HG03159 (cell line): Measurements from ENCODE around the gene ATP5PF.
A peak's percentile ranks its signal among the peaks of the same experiment; 100 is the strongest.
"Not testable (repeated sequence)": the region's sequence is repeated elsewhere in the genome, so short reads cannot be mapped to it uniquely, and the experiment has no call there.

Source experiments
- ATAC-seq: cut with Tn5 transposase; IDR thresholded peaks from one replicate; pipeline ENCODE4 v1.9.1; 2021; ENCODE audit warnings: mild to moderate bottlenecking, moderate library complexity; ENCODE audit not compliant: unreplicated experiment

ATP5PF gene

GRCh38 chr21:25734904-25735645 lies at the start of gene ATP5PF, which contains the start of gene GABPA:
TSS of gene ATP5PF (minus strand) at chr21:25734904. CDS start at chr21:25729794, 5,110 bp downstream.
TSS of gene GABPA (plus strand) at chr21:25734972. CDS start at chr21:25741599, 6,627 bp downstream.
- peak; percentile 88 for ATAC-seq

GRCh38 chr21:25778126-25778875 lies 43.6 kb upstream of the ATP5PF start:
- not testable (repeated sequence) for ATAC-seq

- ATAC-seq = no peak
These were observed 41.7 kb upstream of the ATP5PF start for GRCh38 chr21:25776440-25776839.

GRCh38 chr21:25772686-25773085 lies 38.0 kb upstream of the ATP5PF start:
- no peak for ATAC-seq

GRCh38 chr21:25767921-25768320 lies 33.2 kb upstream of the ATP5PF start:
- ATAC-seq = no peak

- ATAC-seq = no peak
These were observed 29.4 kb upstream of the ATP5PF start for GRCh38 chr21:25764065-25764464.

GRCh38 chr21:25760677-25761076 lies 26.0 kb upstream of the ATP5PF start:
- ATAC-seq = no peak

- no peak for ATAC-seq
These were observed 25.4 kb upstream of the ATP5PF start for GRCh38 chr21:25760061-25760460.

GRCh38 chr21:25759573-25759972 lies 24.9 kb upstream of the ATP5PF start:
- no peak for ATAC-seq

- ATAC-seq = no peak
These were observed 22.8 kb upstream of the ATP5PF start for GRCh38 chr21:25757531-25757930.

GRCh38 chr21:25756190-25756932 lies 21.7 kb upstream of the ATP5PF start:
- no peak for ATAC-seq

GRCh38 chr21:25752416-25752815 lies 17.7 kb upstream of the ATP5PF start:
- ATAC-seq = no peak

- no peak for ATAC-seq
These were observed 15.4 kb upstream of the ATP5PF start for GRCh38 chr21:25750085-25750484.

GRCh38 chr21:25744854-25745253 lies 10.2 kb upstream of the ATP5PF start:
- no peak for ATAC-seq

- ATAC-seq = no peak
These were observed 8.2 kb upstream of the ATP5PF start for GRCh38 chr21:25742900-25743299.

- ATAC-seq = no peak
These were observed 2.7 kb upstream of the ATP5PF start for GRCh38 chr21:25737421-25737820.

- peak; percentile 8 for ATAC-seq
These were observed 1.2 kb upstream of the ATP5PF start for GRCh38 chr21:25735646-25736597.

- no peak for ATAC-seq
These were observed 125 bp downstream of the ATP5PF start for GRCh38 chr21:25734654-25734903.

GRCh38 chr21:25733859-25734653 lies 648 bp downstream of the ATP5PF start:
- ATAC-seq = peak; percentile 20
